Measurements from ENCODE around the gene MEPCE. TPM values are rescaled to one million over a fixed set of nuclear protein-coding genes. Genes with fewer than 3 reads are reported as not detected.

Gene MEPCE
- total RNA-seq, 2 donors from 2014 or later, result 32.9 to 48.0 TPM

- no peaks in the 10 kb centered on the region for H3K9me3 Mint-ChIP-seq
These were observed 9.9 kb upstream of the MEPCE start for GRCh38 chr7:100419660-100420226.

GRCh38 chr7:100423315-100423714 is 6.3 kb upstream of the MEPCE start:
- H3K9ac ChIP-seq (ENCODE audit: extremely low read depth, low read length, poor library complexity, severe bottlenecking), result no peak overlapping the region
- 87 to 93% methylated on average over 4 to 6 of the region's 6 CpGs for WGBS, 2 experiments (ENCODE audit: insufficient coverage in 1 of 2, insufficient read length in 1 of 2)
- no peaks in the 10 kb centered on the region for H3K4me1 Mint-ChIP-seq
- no peak overlapping the region for H3K27ac ChIP-seq (ENCODE audit: low read depth, low read length)
- no peak overlapping the region for H3K4me3 ChIP-seq (ENCODE audit: low read length)
- no peak overlapping the region for H3K27ac Mint-ChIP-seq
- H3K9me3 ChIP-seq (ENCODE audit: control insufficient read depth, low read length), result no peaks in the 10 kb centered on the region
- H3K27me3 ChIP-seq (ENCODE audit: control insufficient read depth, insufficient read depth, low read length, poor library complexity, severe bottlenecking), result no peaks in the 10 kb centered on the region
- no peaks in the 10 kb centered on the region for H3K36me3 Mint-ChIP-seq (ENCODE audit: low read depth)
- no peak overlapping the region for H3K4me3 Mint-ChIP-seq
- DNase-seq, result no peak
- TF ChIP-seq CTCF (conservative IDR thresholded peaks at IDR 0.05), result no peak
- H3K27me3 Mint-ChIP-seq (ENCODE audit: insufficient read depth), result peaks cover 18% of the 10 kb centered on the region
- no peaks in the 10 kb centered on the region for H3K4me1 ChIP-seq (ENCODE audit: control insufficient read depth, insufficient read depth, low read length)
- peaks cover 7% of the 10 kb centered on the region for H3K9me3 Mint-ChIP-seq
- H3K36me3 ChIP-seq (ENCODE audit: control insufficient read depth, insufficient read depth, low read length), result no peaks in the 10 kb centered on the region

More at GRCh38 chr7:100419660-100420226, 9.9 kb upstream of the MEPCE start:
- H3K4me3 ChIP-seq (ENCODE audit: low read length), result no peak overlapping the region
- Mint-ChIP-seq H3K4me3 (no peak overlapping the region), H3K27me3 (ENCODE audit: insufficient read depth) (peaks cover 2% of the 10 kb centered on the region), H3K27ac (no peak overlapping the region), H3K4me1 (no peaks in the 10 kb centered on the region), H3K36me3 (ENCODE audit: low read depth) (no peaks in the 10 kb centered on the region)
- H3K9me3 ChIP-seq (ENCODE audit: control insufficient read depth, low read length), result no peaks in the 10 kb centered on the region
- H3K9ac ChIP-seq (ENCODE audit: extremely low read depth, low read length, poor library complexity, severe bottlenecking), result no peak overlapping the region
- H3K27ac ChIP-seq (ENCODE audit: low read depth, low read length), result no peak overlapping the region
- no peak for DNase-seq
- no peak for TF ChIP-seq CTCF (conservative IDR thresholded peaks at IDR 0.05)
- H3K27me3 ChIP-seq (ENCODE audit: control insufficient read depth, insufficient read depth, low read length, poor library complexity, severe bottlenecking), result no peaks in the 10 kb centered on the region
- H3K36me3 ChIP-seq (ENCODE audit: control insufficient read depth, insufficient read depth, low read length), result no peaks in the 10 kb centered on the region
- no peaks in the 10 kb centered on the region for H3K4me1 ChIP-seq (ENCODE audit: control insufficient read depth, insufficient read depth, low read length)
- WGBS, 2 experiments (ENCODE audit: insufficient coverage in 1 of 2, insufficient read length in 1 of 2), result 74% methylated on average over 1 of the region's 1 CpG; no CpG with 5 or more reads in 1 of the 2 experiments

- Histone ChIP-seq H3K4me1 (ENCODE audit: control insufficient read depth, insufficient read depth, low read length) (no peaks in the 10 kb centered on the region), H3K36me3 (ENCODE audit: control insufficient read depth, insufficient read depth, low read length) (no peaks in the 10 kb centered on the region), H3K27me3 (ENCODE audit: control insufficient read depth, insufficient read depth, low read length, poor library complexity, severe bottlenecking) (no peaks in the 10 kb centered on the region), H3K27ac (ENCODE audit: low read depth, low read length) (no peak overlapping the region), H3K9ac (ENCODE audit: extremely low read depth, low read length, poor library complexity, severe bottlenecking) (no peak overlapping the region), H3K4me3 (ENCODE audit: low read length) (no peak overlapping the region), H3K9me3 (ENCODE audit: control insufficient read depth, low read length) (no peaks in the 10 kb centered on the region)
- peaks cover 18% of the 10 kb centered on the region for H3K27me3 Mint-ChIP-seq (ENCODE audit: insufficient read depth)
- TF ChIP-seq CTCF (conservative IDR thresholded peaks at IDR 0.05), result no peak
- no peak overlapping the region for H3K4me3 Mint-ChIP-seq
- H3K4me1 Mint-ChIP-seq, result no peaks in the 10 kb centered on the region
- 42% methylated on average over 1 of the region's 1 CpG; no CpG with 5 or more reads in 1 of the 2 experiments for WGBS, 2 experiments (ENCODE audit: insufficient coverage in 1 of 2, insufficient read length in 1 of 2)
- no peak for DNase-seq
- H3K27ac Mint-ChIP-seq, result no peak overlapping the region
- H3K9me3 Mint-ChIP-seq, result peaks cover 7% of the 10 kb centered on the region
- H3K36me3 Mint-ChIP-seq (ENCODE audit: low read depth), result no peaks in the 10 kb centered on the region
These were observed 4.3 kb upstream of the MEPCE start for GRCh38 chr7:100425347-100425746.

All from endodermal cell (in vitro differentiated cells).